Measurements from ENCODE around the gene IKZF2. TPM values are rescaled to one million over a fixed set of nuclear protein-coding genes. Genes with fewer than 3 reads are reported as not detected.

The IKZF2 gene
- polyA plus RNA-seq (2012; ENCODE audit: missing spikeins) = 73.9 TPM

DNA sequence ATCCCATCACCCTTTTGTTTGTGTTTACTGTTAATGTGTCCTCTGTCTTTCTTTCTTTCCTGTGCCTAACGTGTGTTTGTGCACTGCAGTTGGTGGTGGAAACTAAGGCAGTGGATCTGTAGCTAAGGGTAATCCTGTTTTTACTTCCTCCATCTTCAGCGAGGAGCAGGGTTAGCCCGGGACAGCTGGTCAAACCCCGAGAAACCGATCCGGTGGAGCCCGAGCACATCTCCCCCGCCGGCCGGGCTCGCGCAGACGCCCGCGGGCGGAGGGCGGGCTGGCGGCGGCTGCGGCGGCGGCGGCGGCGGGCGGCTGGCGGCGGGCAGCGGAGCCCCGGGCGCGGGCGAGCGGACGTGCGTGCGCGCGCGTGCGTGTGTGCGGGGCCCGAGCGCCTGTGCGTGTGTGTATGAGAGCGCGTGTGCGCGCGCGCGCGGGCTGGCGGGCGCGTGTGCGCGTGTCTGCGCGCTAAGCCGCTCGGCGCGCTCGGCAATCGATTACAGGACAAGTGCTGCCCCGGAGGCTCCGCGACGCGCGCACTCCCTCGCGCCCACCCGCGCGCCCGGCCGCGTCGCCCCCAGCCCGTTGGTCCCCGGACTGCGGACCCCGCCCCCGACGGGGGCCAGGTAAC is at the start of gene IKZF2:
TSS of gene IKZF2 (minus strand) at position 176 of the 628 bp plus-strand sequence. CDS start 2,983 bp downstream, outside the sequence.
- TF ChIP-seq POLR2A (IDR thresholded peaks at IDR 0.05; ENCODE audit: low read depth, low read length) (peak; percentile 71), POLR2AphosphoS5 (IDR thresholded peaks at IDR 0.05; ENCODE audit: low read depth, low read length) (peak; percentile 53; the same call in 1 of the 2 replicates), TAF1 (IDR thresholded peaks at IDR 0.05; ENCODE audit: borderline replicate concordance, low read depth, low read length) (peak; percentile 75)
- FAIRE-seq (peak; percentile 97), DNase-seq (ENCODE audit: insufficient read length) (peak; percentile 39)

DNA sequence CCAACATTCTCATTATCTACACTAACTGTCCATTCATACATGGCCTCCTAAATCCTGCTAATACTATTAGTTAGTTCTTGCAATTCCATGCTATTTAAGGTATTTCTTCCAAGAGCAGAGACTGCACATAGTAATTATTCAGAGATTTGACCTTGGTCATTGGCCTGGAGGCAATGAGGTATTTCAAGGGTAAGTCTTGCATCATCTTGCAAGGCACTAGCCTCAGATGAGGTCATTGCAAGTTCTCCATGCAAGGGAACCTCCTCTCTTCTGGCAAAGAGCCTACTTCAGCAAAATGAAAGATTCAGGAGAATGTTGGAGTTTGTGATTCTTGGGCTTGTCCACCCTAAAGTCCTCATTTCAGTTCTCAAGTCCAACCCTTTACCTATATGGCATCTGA is 48.5 kb upstream of the IKZF2 start:
- no peak for DNase-seq (ENCODE audit: insufficient read length)
- TF ChIP-seq POLR2AphosphoS5 (IDR thresholded peaks at IDR 0.05; ENCODE audit: low read depth, low read length) (no peak), POLR2A (IDR thresholded peaks at IDR 0.05; ENCODE audit: low read depth, low read length) (no peak), TAF1 (IDR thresholded peaks at IDR 0.05; ENCODE audit: borderline replicate concordance, low read depth, low read length) (no peak)
- FAIRE-seq = no peak

DNA sequence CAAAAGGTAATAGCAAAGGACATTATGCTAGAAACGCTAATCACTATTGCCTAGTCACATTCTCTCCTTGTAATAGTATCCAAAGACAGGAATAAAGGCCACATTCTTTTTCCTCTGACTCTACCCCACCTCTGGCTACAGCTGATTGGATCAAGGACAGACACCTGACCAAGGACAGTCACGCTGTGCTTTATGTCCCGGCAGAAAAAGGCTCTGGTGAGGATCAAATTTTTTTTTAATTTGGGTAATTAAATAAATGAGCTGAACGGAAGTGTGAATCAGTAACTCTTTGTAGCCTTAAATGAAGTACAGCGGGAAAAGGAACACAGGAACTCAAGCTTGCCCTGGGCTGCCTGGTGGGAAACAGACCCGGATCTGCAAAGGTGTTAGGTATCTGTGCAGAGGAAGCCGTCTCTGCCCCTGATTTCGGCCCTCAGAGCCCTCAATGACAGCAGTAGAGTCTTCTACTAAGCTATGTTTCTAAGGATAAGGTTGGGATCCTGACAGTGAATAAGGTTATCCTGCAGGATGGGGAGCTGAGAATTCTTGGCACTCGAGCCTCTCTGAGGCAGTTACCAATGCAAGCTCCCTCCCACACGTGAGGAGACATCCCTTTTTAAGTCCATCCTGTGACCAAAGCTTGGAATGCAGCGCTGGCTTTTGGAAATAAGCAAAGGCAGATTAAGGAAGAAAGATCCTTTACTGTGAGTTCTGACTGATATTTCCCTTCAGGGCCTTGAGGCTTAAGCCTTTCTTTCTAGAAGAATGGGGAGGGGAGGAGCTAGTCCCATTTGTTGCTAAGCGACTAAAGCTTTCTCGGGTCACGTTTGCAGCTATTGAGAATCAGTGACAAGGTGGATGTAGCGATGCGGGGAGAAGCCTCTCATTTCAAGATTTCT is 37.8 kb upstream of the IKZF2 start:
- FAIRE-seq = peak; percentile 30
- no peak for DNase-seq (ENCODE audit: insufficient read length)
- TF ChIP-seq POLR2AphosphoS5 (IDR thresholded peaks at IDR 0.05; ENCODE audit: low read depth, low read length) (no peak), TAF1 (IDR thresholded peaks at IDR 0.05; ENCODE audit: borderline replicate concordance, low read depth, low read length) (no peak), POLR2A (IDR thresholded peaks at IDR 0.05; ENCODE audit: low read depth, low read length) (no peak)

DNA sequence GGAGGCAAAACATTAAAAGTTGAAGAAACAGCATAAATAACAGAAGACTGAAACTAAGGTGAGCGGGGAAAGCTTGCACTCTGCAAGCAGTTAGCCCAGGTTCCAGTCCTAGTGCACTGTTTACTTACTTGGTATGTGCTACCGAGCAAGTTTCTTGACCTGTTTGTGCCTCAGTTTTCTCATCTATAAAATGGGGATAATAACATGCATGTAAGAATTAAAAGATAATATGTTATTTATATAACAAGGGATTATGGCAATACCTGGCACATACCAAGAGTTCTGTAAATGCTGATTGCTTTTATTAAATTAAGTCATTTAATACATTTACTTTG is 37.1 kb upstream of the IKZF2 start:
- TF ChIP-seq TAF1 (IDR thresholded peaks at IDR 0.05; ENCODE audit: borderline replicate concordance, low read depth, low read length) = no peak
- no peak for TF ChIP-seq POLR2A (IDR thresholded peaks at IDR 0.05; ENCODE audit: low read depth, low read length)
- TF ChIP-seq POLR2AphosphoS5 (IDR thresholded peaks at IDR 0.05; ENCODE audit: low read depth, low read length) = no peak
- no peak for DNase-seq (ENCODE audit: insufficient read length)
- no peak for FAIRE-seq

DNA sequence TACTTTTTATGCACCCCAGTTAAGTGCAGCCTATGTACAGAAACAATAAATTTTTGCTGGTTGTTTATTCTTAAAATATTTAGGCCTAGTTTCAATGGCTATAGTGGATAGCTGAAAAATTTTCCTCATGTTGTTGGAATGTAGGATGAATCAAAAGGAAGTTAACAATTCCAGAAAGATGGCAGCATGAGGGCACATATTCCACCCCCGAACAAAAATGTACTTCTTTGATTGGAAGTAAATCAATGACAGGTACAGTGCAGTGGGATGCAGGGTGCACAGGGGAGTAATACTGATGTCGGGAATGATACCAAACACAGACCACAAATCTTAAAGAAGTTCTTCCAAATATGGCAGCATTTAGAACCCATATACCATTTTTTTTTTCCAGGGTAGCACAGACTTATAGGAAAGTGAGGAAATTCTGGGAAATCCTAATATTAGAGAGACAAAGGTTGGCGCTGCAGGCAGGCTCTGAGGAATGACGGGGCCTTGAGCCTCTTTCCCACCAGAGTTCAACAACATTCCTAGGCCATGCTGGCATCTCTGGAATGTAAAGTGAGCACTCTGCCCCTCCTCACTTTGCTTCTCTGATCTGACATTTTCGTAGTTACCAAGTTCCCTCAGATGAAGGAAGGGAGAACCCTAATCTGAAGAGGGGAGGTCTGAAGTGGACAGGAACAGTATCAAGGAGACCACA is 36.6 kb upstream of the IKZF2 start:
- TF ChIP-seq POLR2A (IDR thresholded peaks at IDR 0.05; ENCODE audit: low read depth, low read length) (no peak), POLR2AphosphoS5 (IDR thresholded peaks at IDR 0.05; ENCODE audit: low read depth, low read length) (no peak), TAF1 (IDR thresholded peaks at IDR 0.05; ENCODE audit: borderline replicate concordance, low read depth, low read length) (no peak)
- FAIRE-seq = no peak
- DNase-seq (ENCODE audit: insufficient read length) = no peak

DNA sequence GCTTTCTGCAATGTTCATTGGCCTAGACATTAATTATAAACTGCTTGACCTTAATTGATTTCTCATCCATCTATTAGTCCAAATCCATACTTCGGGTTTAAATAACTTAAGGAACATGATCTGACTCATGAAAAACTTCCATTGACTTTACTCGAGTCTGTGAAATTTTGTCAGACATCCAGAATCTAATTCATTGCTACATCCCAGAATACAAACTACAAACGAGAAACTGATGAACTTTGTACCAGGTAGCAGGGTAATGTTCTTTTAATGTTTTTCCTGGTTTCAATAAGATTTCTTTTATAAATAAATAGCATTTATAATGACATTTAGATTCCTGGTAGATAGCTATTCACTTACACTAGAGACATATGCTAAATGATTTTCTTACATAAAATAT is 36.0 kb upstream of the IKZF2 start:
- TF ChIP-seq POLR2AphosphoS5 (IDR thresholded peaks at IDR 0.05; ENCODE audit: low read depth, low read length) = no peak
- TF ChIP-seq TAF1 (IDR thresholded peaks at IDR 0.05; ENCODE audit: borderline replicate concordance, low read depth, low read length) = no peak
- no peak for TF ChIP-seq POLR2A (IDR thresholded peaks at IDR 0.05; ENCODE audit: low read depth, low read length)
- FAIRE-seq (peak; percentile 60), DNase-seq (ENCODE audit: insufficient read length) (no peak)

DNA sequence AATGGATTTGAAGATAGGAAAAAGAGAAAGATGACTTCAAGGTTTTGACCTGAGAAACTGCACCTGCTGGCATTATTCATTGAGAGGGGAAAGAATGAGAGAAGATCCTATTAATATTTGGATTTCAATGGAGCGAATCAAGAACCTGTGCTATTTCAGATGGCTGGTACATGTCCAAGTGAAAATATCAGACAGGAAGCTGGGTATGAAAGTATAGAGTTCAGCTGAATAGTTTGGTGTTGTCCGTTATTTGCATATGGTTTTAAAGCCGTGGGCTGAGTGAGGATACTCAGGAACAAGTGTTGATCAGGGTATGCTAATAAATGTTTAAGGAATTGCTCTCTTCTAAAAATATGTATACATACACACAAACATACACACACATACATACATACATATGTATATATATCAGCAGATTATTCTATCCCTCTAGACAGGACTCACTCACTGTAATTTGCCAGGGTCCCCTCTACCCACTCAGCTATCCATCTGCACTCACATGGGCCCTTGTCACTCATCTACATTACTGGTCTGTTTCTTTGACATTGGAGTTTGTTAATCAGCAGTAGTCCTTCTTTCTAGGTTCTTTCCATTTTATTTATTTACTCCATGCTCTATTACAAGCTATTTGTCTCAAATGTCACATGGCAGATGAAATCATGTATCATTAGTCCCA is 33.9 kb upstream of the IKZF2 start:
- FAIRE-seq (peak; percentile 74), DNase-seq (ENCODE audit: insufficient read length) (no peak)
- TF ChIP-seq TAF1 (IDR thresholded peaks at IDR 0.05; ENCODE audit: borderline replicate concordance, low read depth, low read length) (no peak), POLR2AphosphoS5 (IDR thresholded peaks at IDR 0.05; ENCODE audit: low read depth, low read length) (no peak), POLR2A (IDR thresholded peaks at IDR 0.05; ENCODE audit: low read depth, low read length) (no peak)

DNA sequence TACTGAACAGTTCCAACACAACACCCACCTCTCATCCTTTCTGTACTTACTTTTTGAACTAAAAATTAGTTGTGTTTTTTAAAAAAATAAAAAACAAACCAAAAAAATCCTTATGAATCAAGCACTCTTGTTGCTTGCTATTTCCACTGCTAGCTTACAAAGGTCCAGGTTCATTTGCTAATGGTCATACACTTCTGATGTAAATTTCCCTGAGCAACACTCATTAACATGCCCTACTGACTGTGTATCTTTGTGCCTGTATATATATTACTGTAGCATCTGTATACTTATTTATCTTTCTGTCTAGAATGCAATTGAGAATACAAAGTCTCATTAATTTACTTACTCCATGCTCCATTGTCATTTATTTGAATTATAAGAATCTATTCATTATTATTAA is 30.3 kb upstream of the IKZF2 start:
- no peak for TF ChIP-seq TAF1 (IDR thresholded peaks at IDR 0.05; ENCODE audit: borderline replicate concordance, low read depth, low read length)
- no peak for TF ChIP-seq POLR2A (IDR thresholded peaks at IDR 0.05; ENCODE audit: low read depth, low read length)
- DNase-seq (ENCODE audit: insufficient read length) (no peak), FAIRE-seq (no peak)

DNA sequence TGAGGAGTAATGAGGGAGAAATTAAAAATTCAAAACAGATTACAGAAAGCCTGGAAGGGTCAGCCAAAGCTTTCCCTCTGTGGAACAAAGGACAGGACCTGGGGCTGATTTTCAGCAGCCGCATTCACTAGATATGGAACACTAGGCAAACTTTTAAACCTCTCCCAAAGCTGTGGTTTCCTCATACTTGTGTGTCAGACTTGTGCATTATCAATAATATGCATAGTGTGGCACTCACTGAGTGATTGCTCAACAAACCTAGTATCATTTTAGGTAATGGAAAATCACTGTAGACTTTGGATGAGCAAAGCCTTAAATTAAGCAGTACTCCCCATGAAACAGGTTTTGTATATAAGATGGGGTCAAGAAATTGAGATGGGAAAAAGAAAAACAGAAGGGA is 26.3 kb upstream of the IKZF2 start:
- FAIRE-seq = no peak
- no peak for TF ChIP-seq POLR2AphosphoS5 (IDR thresholded peaks at IDR 0.05; ENCODE audit: low read depth, low read length)
- no peak for TF ChIP-seq TAF1 (IDR thresholded peaks at IDR 0.05; ENCODE audit: borderline replicate concordance, low read depth, low read length)
- TF ChIP-seq POLR2A (IDR thresholded peaks at IDR 0.05; ENCODE audit: low read depth, low read length) = no peak
- no peak for DNase-seq (ENCODE audit: insufficient read length)

DNA sequence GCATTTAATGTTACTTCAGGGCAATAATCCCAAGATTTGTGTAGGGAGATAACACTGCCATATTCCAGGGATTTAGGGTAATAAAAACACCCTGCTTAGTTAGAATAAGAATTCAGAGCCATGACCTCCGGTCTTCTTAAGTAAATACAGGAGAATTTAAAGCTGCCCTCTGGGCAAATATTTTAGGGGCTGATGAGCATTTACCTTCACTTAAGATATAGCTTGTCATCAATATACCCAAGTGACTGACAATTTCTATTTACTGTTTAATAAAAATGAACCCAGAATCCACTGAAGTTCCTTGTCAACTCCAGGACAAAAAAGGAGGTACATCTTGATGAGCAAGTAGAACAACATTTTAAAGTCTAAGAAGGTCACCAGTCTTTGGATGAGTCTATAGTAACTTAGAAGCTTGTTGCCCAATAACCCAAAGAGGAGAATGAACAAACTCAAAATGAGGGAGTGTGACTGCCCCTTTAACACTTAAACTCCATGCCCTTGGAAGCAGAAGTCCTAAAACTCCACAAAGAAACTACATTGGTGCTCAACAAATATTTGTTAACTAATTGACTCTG is 24.3 kb upstream of the IKZF2 start:
- no peak for FAIRE-seq
- TF ChIP-seq POLR2A (IDR thresholded peaks at IDR 0.05; ENCODE audit: low read depth, low read length) = no peak
- no peak for TF ChIP-seq POLR2AphosphoS5 (IDR thresholded peaks at IDR 0.05; ENCODE audit: low read depth, low read length)
- TF ChIP-seq TAF1 (IDR thresholded peaks at IDR 0.05; ENCODE audit: borderline replicate concordance, low read depth, low read length) = no peak
- no peak for DNase-seq (ENCODE audit: insufficient read length)

DNA sequence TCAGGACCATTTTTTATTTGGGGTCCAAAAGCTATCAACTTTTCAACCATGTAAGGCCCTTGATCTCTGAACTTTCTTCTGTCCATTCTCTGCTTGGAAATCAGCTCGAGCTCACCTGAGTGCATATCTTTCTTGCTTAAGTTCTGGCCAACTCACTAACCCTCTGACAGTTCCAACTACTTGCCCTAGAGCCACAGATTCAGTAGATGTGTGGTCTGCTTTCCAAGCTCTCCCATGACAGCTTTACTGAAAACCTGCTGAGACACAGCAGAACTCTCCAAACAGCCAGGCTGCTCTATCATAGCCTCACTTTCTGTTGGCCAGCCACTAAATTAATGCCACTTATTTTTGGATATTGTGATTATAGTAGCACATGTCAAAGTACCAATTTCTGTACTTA is 21.2 kb upstream of the IKZF2 start:
- TF ChIP-seq POLR2A (IDR thresholded peaks at IDR 0.05; ENCODE audit: low read depth, low read length) (no peak), POLR2AphosphoS5 (IDR thresholded peaks at IDR 0.05; ENCODE audit: low read depth, low read length) (no peak), TAF1 (IDR thresholded peaks at IDR 0.05; ENCODE audit: borderline replicate concordance, low read depth, low read length) (no peak)
- DNase-seq (ENCODE audit: insufficient read length) (no peak), FAIRE-seq (peak; percentile 9)
